RCC 7860 (cell line): Measurements from ENCODE around the gene EMC9.

Experiments used
- DNase-seq: peaks from one replicate; pipeline ENCODE4 v3.0.0-alpha.2; 2015; ENCODE audit warnings: low spot score
- FAIRE-seq: peaks from 2 replicates; lab custom pipeline; 2012; peaks lifted over from hg19 to GRCh38; lab: Jason Lieb, UNC

The EMC9 gene

GRCh38 chr14:24093901-24094840, 47.2 kb downstream of the EMC9 start, which contains the start of gene PCK2:
Gene PCK2, plus strand, starts transcription at chr14:24094311. Its CDS starts 95 bp downstream, at chr14:24094406.
- no peak for FAIRE-seq
- DNase-seq = peak; percentile 58

GRCh38 chr14:24093207-24093900, 48.0 kb downstream of the EMC9 start:
- no peak for FAIRE-seq

GRCh38 chr14:24092505-24093206, 48.7 kb downstream of the EMC9 start:
- DNase-seq = no peak
- FAIRE-seq = no peak

More at GRCh38 chr14:24093207-24093900, 48.0 kb downstream of the EMC9 start:
- DNase-seq = no peak

- no peak for FAIRE-seq
- no peak for DNase-seq
Observed at GRCh38 chr14:24092110-24092504, 49.3 kb downstream of the EMC9 start.

GRCh38 chr14:24089890-24090289, 51.5 kb downstream of the EMC9 start:
- FAIRE-seq (no peak), DNase-seq (no peak)
